Osteocyte (in vitro differentiated cells): ENCODE data around the gene TSHZ2. TPM values are rescaled to one million over a fixed set of nuclear protein-coding genes. Genes with fewer than 3 reads are reported as not detected.

Experiments used
- DNase-seq: peaks from one replicate; pipeline ENCODE4 v3.0.0; 2021; ENCODE audit warnings: mixed read lengths; ENCODE audit not compliant: unreplicated experiment; ENCODE audit errors: extremely low spot score
- H3K27ac Mint-ChIP-seq: one replicate; pipeline ENCODE4 v1.8.0; 2021; ENCODE audit warnings: mild to moderate bottlenecking, mixed read lengths; ENCODE audit not compliant: unreplicated experiment
- H3K27me3 Mint-ChIP-seq: one replicate; pipeline ENCODE4 v1.8.0; 2021; ENCODE audit warnings: mixed read lengths; ENCODE audit not compliant: unreplicated experiment
- H3K36me3 Mint-ChIP-seq: one replicate; pipeline ENCODE4 v1.8.0; 2021; ENCODE audit warnings: mixed read lengths; ENCODE audit not compliant: unreplicated experiment
- H3K4me1 Mint-ChIP-seq: one replicate; pipeline ENCODE4 v1.8.0; 2021; ENCODE audit warnings: mixed read lengths; ENCODE audit not compliant: unreplicated experiment
- H3K4me3 Mint-ChIP-seq: one replicate; pipeline ENCODE4 v1.8.0; 2021; ENCODE audit warnings: mild to moderate bottlenecking, moderate library complexity, mixed read lengths; ENCODE audit not compliant: unreplicated experiment
- H3K9me3 Mint-ChIP-seq: one replicate; pipeline ENCODE4 v1.8.0; 2021; ENCODE audit warnings: mixed read lengths; ENCODE audit not compliant: unreplicated experiment
- CTCF ChIP-seq: fragments of 200-600 bp; sonication (generic); IDR thresholded peaks from 2 replicates; pipeline ENCODE4 v1.5.0; 2021; ENCODE audit warnings: antibody characterized with exemption, mild to moderate bottlenecking, moderate library complexity
- total RNA-seq: library from RNA; stranded (reverse); gene quantifications from 2 replicates; pipeline ENCODE4 v1.2.1, GENCODE V29; 2021

The TSHZ2 gene
- total RNA-seq, 1 donor from 2014 or later: not detected

GRCh38 chr20:53302695-53303412, 330.7 kb downstream of the TSHZ2 start:
- no peak for DNase-seq
- no peaks in the 10 kb centered on the region for H3K27me3 Mint-ChIP-seq
- TF ChIP-seq CTCF: no peak
- H3K4me1 Mint-ChIP-seq: no peaks in the 10 kb centered on the region
- no peaks in the 10 kb centered on the region for H3K36me3 Mint-ChIP-seq
- H3K27ac Mint-ChIP-seq: no peak overlapping the region
- H3K4me3 Mint-ChIP-seq: no peak overlapping the region
- H3K9me3 Mint-ChIP-seq: no peaks in the 10 kb centered on the region

GRCh38 chr20:53303413-53303760, 331.2 kb downstream of the TSHZ2 start:
- no peak overlapping the region for H3K4me3 Mint-ChIP-seq
- no peak for DNase-seq
- H3K9me3 Mint-ChIP-seq: no peaks in the 10 kb centered on the region
- no peaks in the 10 kb centered on the region for H3K36me3 Mint-ChIP-seq
- no peak for TF ChIP-seq CTCF
- no peaks in the 10 kb centered on the region for H3K4me1 Mint-ChIP-seq
- H3K27me3 Mint-ChIP-seq: no peaks in the 10 kb centered on the region
- H3K27ac Mint-ChIP-seq: no peak overlapping the region

GRCh38 chr20:53304146-53304545, 332.0 kb downstream of the TSHZ2 start:
- DNase-seq: no peak

GRCh38 chr20:53306192-53306805, 334.1 kb downstream of the TSHZ2 start:
- H3K9me3 Mint-ChIP-seq: no peaks in the 10 kb centered on the region
- no peak for TF ChIP-seq CTCF
- no peaks in the 10 kb centered on the region for H3K27me3 Mint-ChIP-seq
- H3K27ac Mint-ChIP-seq: no peak overlapping the region
- no peaks in the 10 kb centered on the region for H3K4me1 Mint-ChIP-seq
- DNase-seq: no peak
- no peak overlapping the region for H3K4me3 Mint-ChIP-seq
- no peaks in the 10 kb centered on the region for H3K36me3 Mint-ChIP-seq

More at GRCh38 chr20:53304146-53304545, 332.0 kb downstream of the TSHZ2 start:
- Mint-ChIP-seq H3K4me3 (no peak overlapping the region), H3K4me1 (no peaks in the 10 kb centered on the region), H3K27ac (no peak overlapping the region), H3K9me3 (no peaks in the 10 kb centered on the region), H3K36me3 (no peaks in the 10 kb centered on the region), H3K27me3 (no peaks in the 10 kb centered on the region)
- no peak for TF ChIP-seq CTCF

GRCh38 chr20:53307964-53308597, 335.9 kb downstream of the TSHZ2 start:
- no peaks in the 10 kb centered on the region for H3K9me3 Mint-ChIP-seq
- H3K36me3 Mint-ChIP-seq: no peaks in the 10 kb centered on the region
- no peak for DNase-seq
- no peak overlapping the region for H3K4me3 Mint-ChIP-seq
- no peak for TF ChIP-seq CTCF
- no peaks in the 10 kb centered on the region for H3K27me3 Mint-ChIP-seq
- no peaks in the 10 kb centered on the region for H3K4me1 Mint-ChIP-seq
- no peak overlapping the region for H3K27ac Mint-ChIP-seq
